Esophagus squamous epithelium (tissue), 4 donors: ENCODE results near the gene RBFOX1.

ENCODE experiments used
- CTCF ChIP-seq, 6 experiments: fragments of 450-650 bp in 4 of 6; fragments of 200-600 bp in 2 of 6; sonication (generic) in 2 of 6; IDR thresholded peaks; one replicate each; pipeline ENCODE4 v1.5.1; 2016 to 2019; ENCODE audit warnings: antibody characterized with exemption in 6 of 6, mild to moderate bottlenecking in 4 of 6, moderate library complexity in 4 of 6
- POLR2A ChIP-seq, 4 donors: fragments of 450-650 bp; IDR thresholded peaks; one replicate each; pipeline ENCODE4 v1.6.1; 2017; ENCODE audit warnings: antibody characterized with exemption in 4 of 4, mild to moderate bottlenecking in 4 of 4, moderate library complexity in 3 of 4

DNA sequence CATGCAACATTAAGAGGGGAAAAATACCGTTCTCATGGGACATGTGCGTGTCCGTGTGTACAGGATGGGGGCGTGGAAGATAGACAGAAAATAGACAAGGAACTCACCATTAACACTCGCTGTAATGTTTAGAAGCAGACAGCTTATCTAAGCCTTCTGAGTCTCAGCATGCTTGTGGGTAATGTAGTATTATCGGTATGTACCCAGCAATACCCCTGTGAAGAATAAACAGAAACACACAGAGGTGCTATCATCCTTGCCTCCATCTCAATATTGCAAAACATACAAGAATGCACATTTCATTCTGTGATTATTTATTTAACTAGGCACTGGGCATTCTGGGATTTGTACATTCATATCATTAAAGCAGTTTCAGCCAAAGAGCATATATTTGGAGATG is 42.0 kb upstream of the RBFOX1 start:
- no peak for TF ChIP-seq CTCF (IDR thresholded peaks at IDR 0.05)
- TF ChIP-seq POLR2A (IDR thresholded peaks at IDR 0.05) = no peak
